Lung (tissue), 12 donors: ENCODE measurements around the gene TBC1D22A. TPM values are rescaled to one million over a fixed set of nuclear protein-coding genes. Genes with fewer than 3 reads are reported as not detected.

Experiments
- ATAC-seq: fragments of 200-7000 bp; cut with Tn5 transposase; one replicate; pipeline ENCODE4 v1.9.1; 2020; ENCODE audit warnings: moderate number of reproducible peaks; ENCODE audit not compliant: insufficient read depth, low FRiP score
- DNase-seq, 3 donors: peaks; one replicate each; pipeline ENCODE4 v3.0.0-alpha.2; 2013 to 2017
- H3K27ac ChIP-seq, 2 donors: one replicate each; pipeline ENCODE4 v1.5.1; 2013; ENCODE audit warnings: mild to moderate bottlenecking in 2 of 2, moderate library complexity in 2 of 2, control low read depth in 1 of 2, inconsistent platforms in 1 of 2, low read depth in 1 of 2, low read length in 1 of 2
- H3K27me3 ChIP-seq, 3 donors: one replicate each; pipeline ENCODE4 v1.5.1; 2013; ENCODE audit warnings: low read length in 2 of 3; ENCODE audit not compliant: control insufficient read depth in 3 of 3, insufficient read depth in 3 of 3
- H3K36me3 ChIP-seq, 4 donors: one replicate each; pipeline ENCODE4 v1.5.1; 2013; ENCODE audit warnings: low read length in 4 of 4, mild to moderate bottlenecking in 1 of 4, moderate library complexity in 1 of 4; ENCODE audit not compliant: control insufficient read depth in 4 of 4, insufficient read depth in 4 of 4
- H3K4me1 ChIP-seq, 5 donors: one replicate each; pipeline ENCODE4 v1.5.1; 2013; ENCODE audit warnings: low read length in 5 of 5, mild to moderate bottlenecking in 2 of 5, moderate library complexity in 1 of 5; ENCODE audit not compliant: control insufficient read depth in 5 of 5, insufficient read depth in 5 of 5
- H3K4me3 ChIP-seq: one replicate; pipeline ENCODE4 v1.5.1; 2013; ENCODE audit warnings: mild to moderate bottlenecking, control low read depth, moderate library complexity
- H3K9ac ChIP-seq, 2 donors: one replicate each; pipeline ENCODE4 v1.5.1; 2013; ENCODE audit warnings: low read length in 2 of 2, control low read depth in 1 of 2; ENCODE audit not compliant: insufficient read depth in 1 of 2
- H3K9me3 ChIP-seq, 4 donors: one replicate each; pipeline ENCODE4 v1.5.1; 2013; ENCODE audit warnings: low read length in 3 of 4, mild to moderate bottlenecking in 1 of 4, moderate library complexity in 1 of 4; ENCODE audit not compliant: control insufficient read depth in 4 of 4, insufficient read depth in 3 of 4
- WGBS, 2 donors: extraction: QIAGEN DNeasy Blood & Tissue Kit; methylation state at CpG; one replicate each; pipeline ENCODE4 v1.1.7; 2013; 5-methylcytosine and 5-hydroxymethylcytosine counted together
- polyA plus RNA-seq, 2 donors: library from polyadenylated mRNA; stranded (reverse); fragments of 200-250 nt; gene quantifications; one replicate each; pipeline ENCODE4 v1.2.1, GENCODE V29; 2013
- total RNA-seq, 2 donors: library from RNA; depleted of rRNA in 1 of 2; stranded (reverse); fragments of >200 nt in 1 of 2; gene quantifications; one replicate each; pipeline ENCODE4 v1.2.1, GENCODE V29; 2014 to 2021
- TF ChIP-seq, protein P1 (sequence below): IDR thresholded peaks from 2 replicates; pipeline ENCODE4 v1.5.1; 2012; ENCODE audit warnings: mild to moderate bottlenecking; ENCODE audit errors: control extremely low read depth, extremely low read depth
- donor health status: control.
- donor health status: control.
- donor health status: Bipolar disorder and iron deficiency.
- donor health status: healthy.
- donor health status: DM: yes; HTN: yes; CAD: no.

The TBC1D22A gene
- total and polyA plus RNA-seq, 4 donors: 20.2 to 38.4 (median 21.0) TPM

DNA sequence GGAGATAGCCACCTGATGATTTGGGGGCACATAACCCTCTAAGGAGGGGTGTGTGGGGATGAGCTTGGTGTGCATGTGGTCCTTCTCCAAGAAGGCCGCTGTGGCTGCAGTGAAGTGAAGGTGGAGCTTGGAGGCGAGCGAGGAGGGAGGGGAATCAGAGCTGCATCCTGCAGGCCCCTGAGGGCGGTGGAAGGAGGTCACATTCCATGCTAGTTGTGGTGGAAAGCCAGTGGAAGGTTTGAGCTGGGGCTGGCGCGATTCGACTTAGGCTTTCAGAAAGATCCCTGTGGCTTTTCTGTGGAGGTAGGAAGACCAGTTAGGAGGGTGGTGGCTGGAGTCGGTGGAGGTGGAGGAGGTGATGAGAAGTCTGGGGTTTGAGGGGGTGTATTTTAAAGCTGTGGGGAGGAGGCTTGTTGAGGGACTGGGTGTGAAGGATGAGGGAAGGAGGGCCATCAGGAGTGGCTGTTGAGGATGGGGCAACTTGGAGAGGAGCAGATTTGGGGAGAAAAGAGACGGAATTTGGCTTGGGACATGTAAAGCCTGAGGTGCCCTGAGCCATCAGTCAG is 62.0 kb downstream of the TBC1D22A start:
- H3K27ac ChIP-seq: no peak overlapping the region
- TF ChIP-seq, protein P1, sequence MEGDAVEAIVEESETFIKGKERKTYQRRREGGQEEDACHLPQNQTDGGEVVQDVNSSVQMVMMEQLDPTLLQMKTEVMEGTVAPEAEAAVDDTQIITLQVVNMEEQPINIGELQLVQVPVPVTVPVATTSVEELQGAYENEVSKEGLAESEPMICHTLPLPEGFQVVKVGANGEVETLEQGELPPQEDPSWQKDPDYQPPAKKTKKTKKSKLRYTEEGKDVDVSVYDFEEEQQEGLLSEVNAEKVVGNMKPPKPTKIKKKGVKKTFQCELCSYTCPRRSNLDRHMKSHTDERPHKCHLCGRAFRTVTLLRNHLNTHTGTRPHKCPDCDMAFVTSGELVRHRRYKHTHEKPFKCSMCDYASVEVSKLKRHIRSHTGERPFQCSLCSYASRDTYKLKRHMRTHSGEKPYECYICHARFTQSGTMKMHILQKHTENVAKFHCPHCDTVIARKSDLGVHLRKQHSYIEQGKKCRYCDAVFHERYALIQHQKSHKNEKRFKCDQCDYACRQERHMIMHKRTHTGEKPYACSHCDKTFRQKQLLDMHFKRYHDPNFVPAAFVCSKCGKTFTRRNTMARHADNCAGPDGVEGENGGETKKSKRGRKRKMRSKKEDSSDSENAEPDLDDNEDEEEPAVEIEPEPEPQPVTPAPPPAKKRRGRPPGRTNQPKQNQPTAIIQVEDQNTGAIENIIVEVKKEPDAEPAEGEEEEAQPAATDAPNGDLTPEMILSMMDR: no peak
- H3K4me3 ChIP-seq: no peak overlapping the region
- ATAC-seq (no peak), DNase-seq (no peak)
- H3K9ac ChIP-seq: no peak overlapping the region
- H3K4me1 ChIP-seq: peaks cover 0 to 14% (median 5%) of the 10 kb centered on the region in 5 donors
- H3K27me3 ChIP-seq: no peaks in the 10 kb centered on the region
- peaks cover 0 to 3% (median 0%) of the 10 kb centered on the region in 4 donors for H3K36me3 ChIP-seq
- 94 to 97% methylated on average over 9 of the region's 9 CpGs for WGBS, 2 donors
- no peaks in the 10 kb centered on the region for H3K9me3 ChIP-seq

DNA sequence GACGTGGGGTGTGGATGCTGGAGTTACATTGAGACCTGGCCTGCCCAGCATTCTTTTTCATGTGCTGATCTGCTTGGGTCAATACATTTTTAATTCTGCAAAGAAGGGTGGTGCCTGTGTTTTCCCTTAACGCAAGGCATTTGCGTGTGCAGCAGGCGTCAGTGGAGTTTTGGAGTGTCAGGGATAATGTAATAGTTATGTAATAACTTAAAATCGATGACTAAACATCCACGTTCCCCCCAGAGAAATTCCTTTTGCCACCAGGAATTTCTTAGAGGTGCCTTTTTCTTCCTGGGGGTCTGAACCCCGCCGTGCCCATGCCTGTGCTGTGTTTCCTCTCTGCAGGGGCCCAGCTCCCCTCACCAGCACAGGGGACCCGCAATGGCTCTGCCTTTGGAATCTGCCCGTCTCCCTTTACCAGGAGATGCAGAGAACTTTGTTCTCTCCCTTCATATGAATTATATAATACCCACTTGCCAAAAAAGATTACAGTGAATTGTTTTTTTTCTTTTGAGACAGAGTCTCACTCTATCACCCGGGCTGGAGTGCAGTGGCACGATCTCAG is 62.6 kb downstream of the TBC1D22A start:
- ATAC-seq: no peak
- 80 to 91% methylated on average over 12 of the region's 12 CpGs for WGBS, 2 donors

DNA sequence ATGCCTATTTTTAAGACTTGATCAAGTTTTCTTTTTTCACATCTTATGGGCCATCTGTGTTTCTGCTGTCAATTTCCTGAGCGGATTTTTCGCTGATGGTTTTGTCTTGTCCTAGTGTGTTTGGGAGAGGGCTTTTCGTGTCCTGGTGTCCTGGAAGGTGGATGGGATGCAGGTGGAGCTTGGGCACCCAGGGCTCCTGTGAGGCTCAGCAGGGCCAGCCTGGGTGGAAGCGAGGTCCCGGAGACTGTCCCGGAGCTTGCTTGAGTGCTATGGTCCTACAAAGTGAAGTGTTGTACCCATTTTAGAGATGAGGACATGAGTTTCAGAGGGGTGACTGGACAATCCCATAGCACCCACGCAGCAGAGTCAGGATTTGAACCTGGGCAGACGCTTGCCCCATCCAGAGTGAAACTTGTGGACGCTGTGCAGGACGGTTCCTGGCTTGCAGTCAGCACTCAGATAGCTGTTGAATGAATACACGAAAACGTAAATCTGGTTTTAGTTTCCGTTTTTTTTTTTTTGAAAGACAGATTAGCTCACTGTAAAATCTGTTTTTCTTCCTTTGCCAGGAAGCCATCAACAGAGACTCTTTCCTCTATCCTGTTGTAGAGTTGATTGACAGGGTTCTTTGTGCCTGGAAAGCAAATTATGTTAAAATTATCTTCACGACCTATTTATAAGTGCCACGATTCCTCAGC is 64.1 kb downstream of the TBC1D22A start:
- Histone ChIP-seq H3K9ac (no peak overlapping the region), H3K4me1 (peaks cover 0 to 26% (median 17%) of the 10 kb centered on the region in 5 donors), H3K4me3 (no peak overlapping the region), H3K27ac (no peak overlapping the region), H3K9me3 (no peaks in the 10 kb centered on the region), H3K36me3 (peaks cover 0 to 3% (median 0%) of the 10 kb centered on the region in 4 donors), H3K27me3 (no peaks in the 10 kb centered on the region)
- DNase-seq (no peak), ATAC-seq (no peak)
- 86 to 88% methylated on average over 15 of the region's 15 CpGs for WGBS, 2 donors
- TF ChIP-seq, protein P1: no peak

More for the DNA sequence above, 62.6 kb downstream of the TBC1D22A start:
- TF ChIP-seq, protein P1: no peak
- peaks cover 0 to 3% (median 0%) of the 10 kb centered on the region in 4 donors for H3K36me3 ChIP-seq
- no peaks in the 10 kb centered on the region for H3K27me3 ChIP-seq
- peaks cover 0 to 20% (median 8%) of the 10 kb centered on the region in 5 donors for H3K4me1 ChIP-seq
- no peak overlapping the region for H3K9ac ChIP-seq
- no peak overlapping the region for H3K4me3 ChIP-seq
- no peak for DNase-seq
- H3K9me3 ChIP-seq: no peaks in the 10 kb centered on the region
- H3K27ac ChIP-seq: no peak overlapping the region
